ENCODE measurements around the gene KDELR1.
"Not testable (repeated sequence)": the region's sequence is repeated elsewhere in the genome, so short reads cannot be mapped to it uniquely, and the experiment has no call there.

KDELR1 gene

DNA sequence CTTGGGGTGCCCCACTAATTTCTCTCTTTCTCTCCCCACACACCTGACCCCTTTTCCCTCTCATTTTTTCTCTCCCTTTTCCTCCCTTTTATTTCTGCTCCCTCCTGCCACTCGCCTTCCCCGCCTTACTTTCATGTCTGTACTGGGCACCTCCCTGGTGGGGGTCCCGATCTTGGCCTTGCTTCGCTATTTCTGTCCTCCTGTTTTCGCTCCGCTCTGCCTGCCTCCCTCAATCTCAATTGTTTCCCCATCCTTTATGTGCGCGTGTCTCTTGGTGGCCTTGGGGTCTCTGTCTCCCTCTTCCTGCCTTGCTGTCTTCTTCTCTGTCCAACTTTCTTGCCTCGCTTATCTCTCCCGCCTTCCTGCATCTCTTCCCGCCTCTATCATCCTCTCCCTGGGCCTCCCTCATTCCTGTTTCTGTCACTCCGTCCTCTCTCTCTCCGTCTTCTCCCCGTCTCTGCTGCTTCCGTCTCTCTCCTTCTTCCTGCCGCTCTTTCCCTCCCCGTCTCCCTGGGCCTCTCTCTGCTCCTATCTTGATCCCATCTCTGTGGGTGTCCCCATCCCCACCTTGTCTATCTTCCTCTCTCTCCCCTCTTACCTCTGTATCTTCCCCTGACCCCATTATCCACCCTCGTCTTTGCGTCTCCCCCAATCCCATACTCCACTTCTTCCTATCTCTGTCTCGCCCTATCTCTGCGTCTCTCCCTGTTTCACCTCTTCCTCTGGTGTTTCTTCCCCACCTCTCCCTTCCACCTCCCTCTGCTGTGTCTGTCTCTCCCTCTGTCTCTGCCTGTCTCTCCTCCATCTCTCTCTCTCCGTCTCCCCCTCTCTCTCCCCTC is 6.1 kb upstream of the KDELR1 start:
- DNase-seq (ENCODE audit: low read depth in 2 of 2): no peak

DNA sequence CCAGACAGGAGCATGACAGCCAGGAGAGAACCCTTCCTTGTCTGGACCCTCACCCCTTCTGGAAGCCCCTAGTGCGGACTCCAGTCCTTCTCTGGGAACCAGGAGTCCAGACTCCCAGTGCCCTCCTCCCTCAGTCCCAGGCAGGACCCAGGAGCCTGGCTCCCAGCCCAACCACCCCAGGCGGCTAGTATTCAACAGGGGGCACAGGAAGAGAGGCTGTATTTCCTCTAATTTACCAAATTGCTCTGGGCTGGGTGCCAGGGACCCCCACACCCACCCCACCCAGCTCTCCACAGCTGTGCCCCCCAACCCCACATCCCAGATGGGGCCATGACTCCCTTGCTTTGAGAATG is 5.4 kb upstream of the KDELR1 start:
- no peak for DNase-seq (ENCODE audit: low read depth in 2 of 2)

DNA sequence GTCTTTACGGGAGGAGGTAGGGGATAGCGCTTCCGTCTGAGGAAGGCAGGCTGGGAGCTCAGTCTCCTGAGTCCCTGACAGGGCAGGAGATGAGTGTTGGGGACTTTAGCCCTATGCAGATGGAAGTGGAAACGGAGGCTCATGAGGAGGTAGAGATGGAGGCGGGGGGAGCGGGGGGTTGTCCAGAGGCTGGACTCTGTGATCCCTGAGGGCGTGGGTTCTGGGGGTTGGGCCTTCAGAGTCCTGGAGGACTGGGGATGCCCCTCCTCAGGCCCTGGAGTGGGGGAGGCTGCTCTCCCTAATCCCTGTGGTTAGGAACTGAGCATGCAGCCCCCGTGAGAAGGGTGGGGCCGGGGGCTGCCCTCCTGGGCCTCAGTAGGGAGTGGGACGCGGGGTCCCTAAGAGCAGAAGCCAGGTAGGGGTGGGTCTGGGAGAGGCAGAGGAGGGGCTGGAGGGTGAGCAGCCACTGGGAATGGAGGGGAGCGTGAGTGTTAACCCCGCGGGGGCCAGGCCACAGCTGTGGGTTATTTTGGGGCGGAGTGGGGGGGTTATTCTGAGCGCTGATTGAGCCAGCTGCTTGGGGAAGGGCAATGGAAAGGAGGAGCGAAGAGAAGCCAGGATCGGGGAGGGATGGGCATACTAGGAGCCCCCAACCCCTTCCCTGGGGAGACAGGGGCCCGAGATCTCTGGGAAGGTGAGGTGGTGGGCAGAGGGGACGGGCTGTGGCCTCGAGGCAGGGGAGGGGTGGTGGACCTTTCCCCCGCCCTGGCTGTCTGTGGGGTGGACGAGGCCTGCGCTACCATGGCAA is 4.9 kb upstream of the KDELR1 start:
- DNase-seq (ENCODE audit: low read depth in 2 of 2): no peak

DNA sequence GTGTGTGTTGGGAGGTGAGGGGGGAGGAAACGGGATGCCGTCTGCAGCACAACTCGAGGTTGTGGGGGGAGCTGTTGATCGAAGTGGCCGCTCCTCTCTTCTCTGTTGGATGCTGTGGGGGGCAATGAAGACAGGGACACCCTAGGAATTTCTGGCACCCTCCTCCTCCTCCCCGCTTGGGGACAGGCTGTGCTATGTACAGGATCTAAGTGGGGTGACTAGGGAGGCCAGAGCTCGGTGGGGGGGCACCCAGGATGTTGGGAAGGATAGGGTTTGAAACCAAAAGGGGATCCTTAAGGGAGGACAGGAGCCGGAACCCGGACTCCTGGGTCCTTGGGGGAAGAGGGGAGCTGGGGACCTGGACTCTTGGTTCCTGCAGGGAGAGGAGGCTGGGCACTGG is 4.1 kb upstream of the KDELR1 start:
- no peak for DNase-seq (ENCODE audit: low read depth in 2 of 2)

DNA sequence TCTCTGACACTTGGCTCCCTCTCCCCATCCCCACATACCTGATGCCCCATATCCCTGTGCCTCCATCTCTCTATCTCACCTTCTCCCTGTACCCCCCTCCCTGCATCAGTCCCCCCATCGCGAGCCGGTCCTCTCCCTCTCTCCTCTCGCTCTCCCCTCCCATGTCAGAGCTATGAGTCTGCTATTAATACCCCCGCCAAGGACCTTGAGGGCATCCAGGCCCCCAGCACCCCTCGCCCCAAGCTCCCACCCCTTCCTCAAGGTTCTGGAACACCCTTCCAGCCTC is 3.8 kb upstream of the KDELR1 start:
- DNase-seq (ENCODE audit: low read depth in 2 of 2): no peak

DNA sequence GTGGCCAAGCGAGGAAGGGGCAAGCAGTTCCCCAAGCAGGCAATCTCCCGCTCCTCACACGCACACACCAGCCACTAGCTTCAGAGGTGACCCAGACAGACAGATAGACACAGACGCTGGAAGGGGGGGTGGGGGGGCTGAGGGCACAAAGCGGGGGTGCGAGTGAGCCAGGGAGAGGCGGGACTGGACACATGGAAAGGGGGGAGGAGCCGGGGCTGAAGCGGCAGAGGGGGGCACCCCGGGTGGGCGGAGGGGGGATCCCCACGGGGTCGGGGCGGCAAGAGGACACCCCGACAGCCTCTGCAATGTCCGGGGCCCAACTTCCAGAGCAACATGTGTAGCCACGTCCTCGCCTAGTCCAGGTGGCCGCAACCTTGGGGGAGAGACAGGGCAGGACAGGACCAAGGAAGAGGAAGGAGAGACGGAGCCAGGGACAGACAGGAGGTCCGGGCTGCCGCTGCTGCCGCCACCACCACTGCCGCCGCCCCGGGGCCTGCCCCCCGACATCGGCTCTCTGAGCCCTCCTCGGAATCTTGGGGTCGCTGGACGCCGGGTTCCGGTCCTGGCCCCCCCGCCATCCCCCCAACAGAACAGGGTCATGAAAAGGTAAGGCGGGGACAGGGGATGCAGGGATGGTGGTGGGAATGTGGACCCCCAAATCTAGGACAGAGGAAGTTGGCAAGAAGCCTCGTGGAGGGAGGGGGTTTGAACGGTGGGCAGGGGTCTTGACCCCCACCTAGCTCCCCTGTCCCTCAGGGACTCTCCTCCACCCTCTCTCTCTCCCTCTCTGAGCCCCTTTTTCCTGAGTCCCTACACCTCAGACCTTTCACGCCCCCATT is 3.2 kb upstream of the KDELR1 start:
- no peak for DNase-seq (ENCODE audit: low read depth in 2 of 2)

DNA sequence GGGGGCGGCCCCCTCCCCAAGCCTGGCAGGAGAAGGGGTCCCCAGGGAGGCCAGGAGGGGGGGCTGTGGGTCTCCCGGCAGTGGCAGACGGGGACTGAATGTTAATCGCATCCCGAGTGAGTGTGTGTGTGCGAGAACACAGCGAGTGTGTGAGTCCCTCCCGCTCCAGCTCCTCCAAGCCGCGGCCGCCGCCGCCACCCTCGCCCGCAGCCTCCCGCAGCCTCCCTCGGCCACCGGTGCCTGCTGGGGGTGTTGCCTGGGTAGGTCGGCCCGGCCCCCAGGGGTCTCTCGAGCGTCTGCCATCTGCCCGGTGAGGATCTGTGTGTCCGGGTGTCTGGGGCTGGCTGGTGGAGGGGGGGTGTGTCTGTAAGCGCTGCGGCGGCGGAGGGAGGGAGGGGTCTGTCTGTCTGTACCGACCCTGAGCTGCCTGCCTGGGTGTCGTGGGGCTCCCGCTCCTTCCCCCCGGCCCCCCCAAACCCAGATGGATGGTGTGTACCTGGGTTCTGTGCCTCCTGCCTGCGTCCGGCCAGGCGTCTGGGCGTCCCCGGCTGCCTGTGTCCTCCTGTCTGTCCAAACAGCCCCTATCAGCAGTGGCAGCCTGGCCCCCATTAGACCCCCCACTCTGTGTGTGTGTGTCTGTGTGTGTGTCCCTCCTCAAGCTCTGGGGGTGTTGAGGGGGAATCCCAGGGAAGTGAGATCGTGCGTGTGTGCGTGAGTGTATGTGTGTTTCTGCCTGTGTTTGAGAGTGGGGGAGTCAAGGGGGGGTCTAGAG is 2.4 kb upstream of the KDELR1 start, which contains the start of gene GRIN2D:
GRIN2D (plus strand) TSS at position 110 of the 772 bp plus-strand sequence. CDS start 4,725 bp downstream, outside the sequence.
- no peak for DNase-seq (ENCODE audit: low read depth in 2 of 2)

DNA sequence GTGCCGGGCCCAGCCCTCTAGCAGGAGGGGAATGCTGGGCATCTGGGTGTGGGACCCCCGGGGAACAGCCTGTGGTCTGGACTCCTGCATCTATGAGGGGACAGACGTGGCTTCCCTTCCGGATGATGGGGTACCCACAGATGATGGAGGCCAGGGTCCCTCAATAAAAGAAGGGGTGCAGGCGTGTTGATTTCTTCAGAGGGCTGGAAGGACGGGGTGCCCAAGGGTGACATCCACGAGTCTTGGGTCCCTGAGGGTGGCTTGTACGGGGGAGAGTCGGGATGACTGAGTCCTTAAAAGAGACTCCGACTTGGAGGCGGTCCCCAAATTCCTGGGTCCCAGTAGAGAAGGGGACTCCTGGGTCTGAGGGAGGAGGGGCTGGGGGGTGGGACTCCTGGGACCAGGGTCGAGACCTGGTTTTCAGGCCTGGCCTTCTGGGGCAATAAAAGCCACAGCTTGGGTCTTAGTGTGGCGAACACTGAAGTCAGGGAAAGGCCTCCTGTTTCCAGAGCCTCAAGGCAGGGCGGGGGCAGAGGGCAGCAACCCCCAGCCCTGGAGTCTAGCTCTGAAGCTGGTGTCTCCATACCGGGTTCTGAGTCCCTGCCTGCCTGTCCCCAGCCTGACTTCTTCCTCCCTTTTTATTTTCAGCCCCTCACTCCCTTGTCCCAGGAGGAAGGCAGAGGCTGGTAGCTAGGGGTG is 1.7 kb upstream of the KDELR1 start:
- no peak for DNase-seq (ENCODE audit: low read depth in 2 of 2)

DNA sequence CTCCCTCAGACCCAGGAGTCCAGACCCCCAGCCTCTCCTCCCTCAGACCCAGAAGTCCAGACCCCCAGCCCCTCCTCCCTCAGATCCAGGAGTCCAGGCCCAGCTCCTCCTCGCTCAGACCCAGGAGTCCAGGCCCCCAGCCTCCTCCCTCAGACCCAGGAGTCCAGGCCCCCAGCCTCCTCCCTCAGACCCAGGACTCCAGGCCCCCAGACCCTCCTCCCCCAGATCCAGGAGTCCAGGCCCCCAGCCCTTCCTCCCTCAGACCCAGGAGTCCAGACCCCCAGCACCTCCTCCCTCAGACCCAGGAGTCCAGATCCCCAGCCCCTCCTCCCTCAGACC is 624 bp upstream of the KDELR1 start:
- DNase-seq (ENCODE audit: low read depth in 2 of 2): not testable (repeated sequence)

DNA sequence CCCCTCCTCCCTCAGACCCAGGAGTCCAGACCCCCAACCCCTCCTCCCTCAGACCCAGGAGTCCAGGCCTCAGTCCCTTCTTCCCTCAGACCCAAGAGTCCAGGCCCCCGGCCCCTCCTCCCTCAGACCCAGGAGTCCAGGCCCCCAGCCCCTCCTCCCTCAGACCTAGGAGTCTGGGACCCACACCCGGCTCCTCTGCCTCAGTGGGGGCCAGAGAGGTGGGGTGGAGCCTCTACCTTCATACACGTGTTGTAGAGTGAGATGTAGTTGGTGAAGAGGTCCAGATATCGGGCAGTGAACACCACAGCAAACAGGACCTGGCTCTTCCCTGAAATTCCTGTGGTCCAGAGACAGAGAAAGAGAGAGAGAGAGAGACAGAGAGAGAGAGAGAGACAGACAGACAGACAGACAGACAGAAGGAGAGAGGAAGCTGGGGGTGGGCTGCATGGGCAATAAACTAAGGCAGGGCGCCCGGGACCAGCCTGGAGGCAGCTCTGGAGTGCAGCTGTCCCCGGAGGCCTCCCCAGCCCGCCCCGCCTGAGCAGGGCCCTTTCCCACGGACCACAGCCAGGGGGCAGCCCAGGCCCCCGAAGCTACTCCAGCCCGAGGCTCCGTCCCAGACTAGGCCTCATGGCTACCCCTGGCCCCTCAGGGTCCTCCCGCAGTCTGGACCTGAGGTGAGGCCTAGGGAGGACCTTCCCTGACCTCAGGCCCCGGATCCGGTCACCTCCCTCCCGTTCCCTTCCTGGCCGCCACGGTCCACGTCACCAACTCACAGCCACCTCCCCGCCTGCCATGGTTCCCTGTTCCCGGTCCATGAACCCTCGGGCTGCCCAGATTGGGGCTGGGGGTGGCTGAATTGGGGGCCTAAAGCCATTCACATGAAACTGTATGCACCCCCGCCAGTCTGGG is 907 bp downstream of the KDELR1 start:
- peak in 1 of 2 donors; percentile 46 for DNase-seq (ENCODE audit: low read depth in 2 of 2)

DNA sequence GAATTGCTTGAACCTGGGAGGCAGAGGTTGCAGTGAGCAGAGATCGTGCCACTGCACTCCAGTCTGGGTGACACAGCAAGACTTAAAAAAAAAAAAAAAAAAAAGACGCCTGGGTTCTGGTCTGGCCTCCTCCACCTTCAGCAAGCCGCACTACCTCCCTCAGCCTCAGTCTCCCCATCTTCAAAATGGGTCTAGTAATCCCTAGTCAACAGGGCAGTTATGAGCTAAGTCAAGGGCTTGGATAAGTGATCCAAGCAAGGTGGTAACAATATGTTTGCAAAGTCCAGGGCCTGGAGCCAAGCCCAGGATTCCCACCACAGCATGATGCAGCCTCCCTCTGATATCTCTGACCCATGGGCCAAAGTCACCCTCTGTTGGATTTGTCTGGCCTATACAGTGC is 4.4 kb downstream of the KDELR1 start:
- DNase-seq (ENCODE audit: low read depth in 2 of 2): no peak

DNA sequence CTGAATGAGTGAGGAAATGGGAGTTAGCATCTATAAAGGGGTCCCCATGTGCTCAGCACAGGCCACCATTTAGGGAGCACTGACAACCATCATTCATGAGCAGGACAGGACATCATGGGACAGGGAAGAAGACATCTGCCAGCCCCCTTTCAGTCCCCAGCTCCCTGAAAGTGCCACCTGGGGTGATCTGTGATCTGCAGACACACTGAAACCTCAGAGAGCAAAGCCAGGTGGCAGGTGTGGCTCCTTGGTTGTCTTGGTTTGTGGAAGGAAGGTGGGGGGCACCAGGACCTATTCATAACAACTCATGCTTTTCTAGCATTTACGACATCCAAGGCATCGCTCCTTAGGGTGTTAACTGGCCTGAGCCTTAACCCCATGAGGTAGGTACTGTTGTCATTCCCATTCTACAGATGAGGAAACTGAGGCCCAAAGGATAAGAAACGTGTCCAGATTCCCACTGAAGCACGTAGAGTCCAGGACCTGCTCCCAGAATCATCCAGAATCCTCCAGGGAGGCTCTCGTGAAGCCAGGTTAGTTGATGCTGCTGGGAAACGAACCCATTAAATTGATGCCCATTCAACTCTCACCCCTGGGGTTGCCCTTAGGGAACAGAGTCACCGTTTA is 5.8 kb downstream of the KDELR1 start:
- DNase-seq (ENCODE audit: low read depth in 2 of 2): no peak

DNA sequence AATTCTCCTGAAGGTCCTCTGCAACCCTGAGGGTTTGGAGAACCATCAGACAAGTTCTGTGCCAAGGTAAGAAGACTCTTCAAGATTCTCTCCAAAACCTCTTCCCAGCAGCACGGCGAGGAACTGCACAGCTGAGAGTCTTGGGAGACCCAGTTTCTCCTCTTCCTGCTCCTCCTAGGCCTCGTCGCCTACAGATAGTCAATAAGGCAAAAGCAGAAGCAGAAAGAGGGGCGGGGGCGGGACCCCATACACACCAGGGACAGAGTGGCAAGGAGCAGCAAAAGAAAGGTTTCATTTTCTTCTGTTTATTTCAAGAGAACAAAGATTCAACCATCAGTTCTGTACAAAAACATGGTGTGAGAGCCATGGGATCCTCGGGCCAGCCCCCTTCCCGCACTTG is 9.1 kb downstream of the KDELR1 start:
- DNase-seq (ENCODE audit: low read depth in 2 of 2): no peak

DNA sequence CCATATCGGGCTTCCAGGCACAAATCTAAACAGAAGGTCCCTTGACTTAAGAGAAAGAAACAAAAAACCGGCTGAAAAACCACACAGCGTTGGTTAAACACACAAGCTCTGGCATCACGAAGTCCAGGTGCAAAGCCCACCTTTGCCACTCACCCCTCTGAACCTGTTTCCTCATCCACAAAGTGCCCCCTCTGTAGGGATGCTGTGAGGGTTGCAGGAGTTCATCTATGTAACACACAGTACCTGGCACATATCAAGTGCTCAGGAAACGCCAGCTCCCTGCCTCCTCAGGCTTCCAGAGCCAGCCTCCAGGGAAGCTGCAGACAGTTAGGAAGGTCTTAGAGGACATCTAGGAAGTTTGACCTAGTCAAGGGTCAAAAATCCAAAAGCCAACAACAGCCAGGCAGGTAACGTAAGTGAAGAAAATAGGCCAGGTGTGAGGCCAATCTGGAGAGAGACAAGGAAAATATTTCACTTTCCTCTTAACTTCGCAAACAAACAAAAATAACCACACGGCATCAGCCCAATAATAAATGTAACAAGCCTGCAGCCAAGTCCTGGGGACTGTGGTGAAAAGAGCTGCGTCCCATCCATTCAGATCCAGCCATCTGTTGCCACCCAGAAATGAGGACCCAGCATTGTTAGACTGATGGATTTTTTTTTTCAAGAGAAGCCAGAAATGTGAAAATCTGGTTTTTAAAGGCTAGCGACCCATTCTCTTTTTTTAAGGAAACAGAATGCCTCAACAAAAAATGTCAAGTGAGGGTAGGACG is 10.0 kb downstream of the KDELR1 start:
- DNase-seq (ENCODE audit: low read depth in 2 of 2): no peak

DNA sequence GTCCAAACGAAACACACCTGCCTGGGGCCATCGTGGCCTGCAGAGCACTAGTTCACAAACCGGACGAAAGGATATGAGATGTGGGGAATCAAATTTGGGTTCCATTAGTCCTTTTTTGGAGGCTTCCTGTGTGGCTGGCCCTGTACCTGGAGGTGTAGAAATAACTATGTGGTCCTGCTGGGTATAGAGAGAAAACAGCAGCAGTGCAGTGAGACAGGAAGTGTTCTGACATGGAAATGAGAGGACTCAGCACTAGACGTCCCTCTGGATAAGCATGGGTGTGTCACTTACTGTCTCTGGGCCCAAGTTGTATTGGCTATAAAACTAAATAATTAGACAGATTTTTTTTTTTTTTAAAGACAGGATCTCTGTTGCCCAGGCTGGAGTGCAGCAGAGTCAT is 12.3 kb downstream of the KDELR1 start:
- DNase-seq (ENCODE audit: low read depth in 2 of 2): no peak

DNA sequence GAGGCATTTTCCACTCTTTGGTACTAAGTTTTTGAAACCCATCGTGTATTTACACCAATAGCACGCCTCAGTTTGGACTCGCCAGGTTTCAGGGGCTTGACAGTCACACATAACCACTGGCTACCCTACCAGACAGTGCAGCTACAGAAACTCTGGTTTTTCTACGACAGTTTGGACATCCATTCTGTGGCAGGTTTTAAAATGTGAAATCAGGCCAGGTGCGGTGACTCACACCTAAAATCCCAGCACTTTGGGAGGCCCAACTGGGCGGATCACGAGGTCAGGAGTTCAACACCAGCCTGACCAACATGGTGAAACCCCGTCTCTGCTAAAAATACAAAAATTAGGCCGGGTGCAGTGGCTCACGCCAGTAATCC is 13.2 kb downstream of the KDELR1 start:
- DNase-seq (ENCODE audit: low read depth in 2 of 2): no peak

DNA sequence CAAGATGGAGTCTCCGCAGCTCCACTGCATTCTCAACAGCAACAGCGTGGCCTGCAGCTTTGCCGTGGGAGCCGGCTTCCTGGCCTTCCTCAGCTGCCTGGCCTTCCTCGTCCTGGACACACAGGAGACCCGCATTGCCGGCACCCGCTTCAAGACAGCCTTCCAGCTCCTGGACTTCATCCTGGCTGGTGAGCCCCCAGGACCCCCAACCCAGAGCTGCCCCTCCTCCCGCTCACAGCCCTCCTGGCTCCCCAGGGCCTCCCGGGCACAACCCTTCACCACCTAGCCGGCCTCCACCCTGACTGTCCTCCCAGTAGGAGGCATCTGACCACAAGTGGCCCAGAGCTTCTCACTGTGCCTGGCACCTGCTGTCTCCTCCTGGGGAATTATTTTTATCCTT is 17.8 kb downstream of the KDELR1 start:
- no peak for DNase-seq (ENCODE audit: low read depth in 2 of 2)

DNA sequence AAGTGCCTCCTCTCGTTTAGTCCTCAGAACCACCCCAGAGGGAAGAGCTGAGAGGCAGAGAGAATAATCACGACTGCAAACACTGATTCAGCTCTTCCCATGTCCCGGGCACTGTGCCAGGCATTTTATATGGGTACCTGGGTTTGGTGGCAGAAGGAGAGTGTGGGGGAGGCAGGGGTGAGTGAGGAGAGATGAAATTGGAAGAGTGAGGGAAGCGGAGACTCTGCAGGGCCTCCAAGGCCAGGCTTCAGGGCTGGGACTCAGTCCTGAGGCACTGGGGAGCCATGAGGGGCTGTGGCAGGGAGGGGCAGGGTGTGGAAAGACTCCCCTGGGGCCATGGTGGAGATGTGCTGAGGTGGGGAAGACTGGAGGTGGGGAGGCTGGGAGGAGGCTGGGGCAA is 18.4 kb downstream of the KDELR1 start:
- no peak for DNase-seq (ENCODE audit: low read depth in 2 of 2)

DNA sequence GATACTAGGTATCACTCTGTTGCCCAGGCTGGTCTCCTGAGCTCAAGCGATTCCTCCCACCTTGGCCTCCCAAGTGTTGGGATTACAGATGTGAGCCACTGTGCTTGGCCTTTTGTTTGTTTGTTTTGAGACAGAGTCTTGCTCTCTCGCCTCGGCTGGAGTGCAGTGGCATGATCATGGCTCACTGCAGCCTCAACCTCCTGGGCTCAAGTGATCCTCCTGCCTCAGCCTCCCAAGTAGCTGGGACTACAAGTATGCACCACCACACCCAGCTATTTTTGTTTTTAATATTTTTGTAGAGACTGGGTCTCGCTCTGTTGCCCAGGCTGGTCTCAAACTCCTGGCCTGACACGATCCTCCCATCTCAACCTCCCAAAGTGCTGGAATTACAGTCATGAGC is 19.6 kb downstream of the KDELR1 start:
- not testable (repeated sequence) for DNase-seq (ENCODE audit: low read depth in 2 of 2)
